Germinal center (tissue), 1 donor: Measurements from ENCODE around the gene RRP1.
A peak's percentile ranks its signal among the peaks of the same experiment; 100 is the strongest.

Experiments used
- DNase-seq: peaks from one replicate; pipeline ENCODE4 v3.0.0; 2012; ENCODE audit warnings: mixed read lengths, low spot score

The RRP1 gene

DNA sequence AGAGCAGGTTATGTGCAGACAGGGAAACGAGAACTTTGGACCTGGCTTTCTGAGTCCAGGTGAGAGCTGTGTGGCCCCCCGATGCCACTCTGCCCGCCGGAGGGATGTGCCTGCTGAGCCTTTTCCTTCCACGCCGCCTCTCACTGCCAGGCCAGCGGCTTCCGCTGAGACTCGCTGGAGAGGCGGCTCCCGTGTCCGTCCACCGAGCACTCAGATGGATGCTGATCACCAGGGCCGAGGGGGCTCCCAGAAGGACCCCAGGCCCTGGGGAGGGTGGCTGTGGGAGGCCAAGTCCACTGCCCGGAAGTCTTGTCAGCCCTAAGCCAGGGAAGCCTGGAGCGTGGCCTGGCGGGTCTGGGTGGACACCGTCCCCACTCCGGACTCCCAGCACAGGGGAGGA is 29.7 kb upstream of the RRP1 start:
- no peak for DNase-seq

DNA sequence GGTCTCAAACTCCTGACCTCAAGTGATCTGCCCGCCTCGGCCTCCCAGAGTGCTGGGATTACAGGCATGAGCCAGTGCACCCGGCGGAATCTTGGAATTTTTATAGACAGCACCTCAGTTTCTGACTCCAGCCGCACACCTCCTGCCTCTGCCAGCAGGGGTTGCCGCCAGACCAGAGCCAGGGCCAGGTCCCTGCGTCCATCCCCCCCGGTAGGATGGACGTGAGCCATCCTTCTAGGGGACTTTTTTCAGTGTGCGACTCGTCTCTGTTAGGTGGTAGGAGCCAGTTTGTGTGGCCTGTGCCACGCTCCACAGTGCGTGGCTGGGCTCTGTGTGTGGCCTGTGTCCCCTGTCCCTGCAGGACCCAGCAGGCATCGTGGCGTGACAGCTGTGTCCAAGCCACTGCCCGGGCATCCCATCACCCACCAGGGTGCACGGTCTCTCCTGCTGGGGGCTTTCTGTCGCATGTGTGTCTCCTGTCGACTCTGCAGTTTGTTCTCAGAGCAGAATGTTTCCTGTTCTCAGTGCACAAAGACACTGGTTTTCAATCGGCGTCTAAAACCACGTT is 28.9 kb upstream of the RRP1 start:
- DNase-seq, result no peak

DNA sequence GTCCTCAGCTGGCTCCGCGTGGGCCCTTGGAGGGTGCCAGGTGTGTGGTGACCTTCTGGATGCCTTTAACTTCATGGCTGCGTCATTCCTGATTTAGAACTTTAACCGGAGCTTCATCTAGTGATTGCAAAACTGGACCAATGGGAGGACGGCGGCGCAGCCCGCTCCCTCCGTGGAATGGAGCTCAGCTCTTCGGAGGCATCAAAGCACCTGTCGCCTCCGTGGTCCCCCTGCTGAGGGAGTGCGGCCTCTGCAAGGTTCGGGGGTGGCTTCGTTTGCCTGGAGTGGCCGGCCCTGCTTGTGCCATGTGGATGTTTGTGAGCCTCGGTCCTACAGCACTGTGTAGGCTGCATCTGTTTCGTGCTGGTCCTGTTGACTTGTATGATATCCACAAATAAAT is 27.5 kb upstream of the RRP1 start:
- no peak for DNase-seq

DNA sequence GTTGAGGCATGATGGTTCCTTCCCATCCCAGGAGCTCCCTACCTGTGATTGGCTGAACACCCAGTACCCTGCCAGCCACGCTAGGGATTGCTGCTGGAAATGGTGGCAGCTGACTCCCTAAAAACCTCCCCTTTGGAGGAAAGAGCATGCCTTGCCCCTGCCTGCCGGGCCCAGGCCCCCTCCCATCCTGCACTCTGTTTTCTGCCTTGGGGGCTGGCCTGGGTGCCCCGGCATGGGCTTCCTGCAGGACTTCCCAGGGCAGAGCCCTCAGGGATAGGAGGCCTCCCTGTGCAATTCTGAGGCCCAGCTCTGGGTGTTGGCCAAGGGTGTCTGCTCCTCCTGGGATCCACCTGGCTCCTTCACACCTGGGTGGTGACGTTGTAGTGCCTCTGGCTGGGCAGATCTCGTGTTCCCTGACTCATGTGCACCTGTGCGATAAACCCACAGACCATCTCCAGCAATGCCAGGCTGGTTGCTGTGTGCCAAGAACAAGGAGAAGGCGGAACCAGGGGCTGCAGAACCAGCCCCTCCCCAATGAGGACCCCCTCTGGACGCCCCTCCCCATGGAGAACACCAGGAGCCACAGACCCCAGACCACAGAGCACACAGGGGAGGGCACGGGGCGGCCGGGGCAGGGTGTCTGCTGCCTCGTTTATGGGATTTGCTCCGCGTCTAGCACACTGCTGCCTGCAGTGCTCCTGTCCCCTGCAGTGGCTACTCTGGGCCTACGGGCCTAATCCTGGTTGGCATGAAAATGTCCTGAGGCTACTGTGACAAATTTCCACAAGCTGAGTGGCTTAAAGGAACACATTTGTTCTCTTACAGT is 26.9 kb upstream of the RRP1 start:
- DNase-seq, result no peak

DNA sequence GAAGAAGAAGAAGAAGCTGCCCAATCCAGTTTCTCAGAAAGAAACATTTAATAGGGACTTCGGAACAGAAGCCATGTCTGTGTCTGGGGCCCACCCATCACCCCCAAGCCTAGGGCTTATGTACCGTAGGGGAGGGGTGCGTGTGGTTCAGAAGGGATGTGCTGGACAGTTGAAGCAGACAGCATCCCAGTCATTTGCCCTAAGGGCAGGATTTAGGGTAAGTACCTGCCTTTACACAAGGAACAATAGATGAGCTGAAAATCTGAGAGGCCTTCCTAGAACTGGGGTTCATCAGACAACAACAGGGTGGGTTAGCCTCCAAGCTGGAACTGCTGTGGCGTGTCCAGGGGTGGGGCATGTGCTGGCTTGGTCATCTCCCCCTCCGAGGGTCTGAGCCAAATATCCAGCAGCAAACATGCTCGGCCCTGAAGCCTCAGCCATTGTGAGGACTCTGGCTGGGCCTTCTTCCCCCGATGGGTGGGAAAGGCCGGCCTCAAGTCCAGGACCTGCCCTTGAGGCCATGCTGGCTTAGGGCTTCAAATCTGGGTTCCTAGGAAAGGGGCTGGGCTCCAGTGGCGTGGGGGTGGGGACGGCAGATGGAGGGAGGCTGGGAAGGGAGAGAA is 25.4 kb upstream of the RRP1 start:
- no peak for DNase-seq

DNA sequence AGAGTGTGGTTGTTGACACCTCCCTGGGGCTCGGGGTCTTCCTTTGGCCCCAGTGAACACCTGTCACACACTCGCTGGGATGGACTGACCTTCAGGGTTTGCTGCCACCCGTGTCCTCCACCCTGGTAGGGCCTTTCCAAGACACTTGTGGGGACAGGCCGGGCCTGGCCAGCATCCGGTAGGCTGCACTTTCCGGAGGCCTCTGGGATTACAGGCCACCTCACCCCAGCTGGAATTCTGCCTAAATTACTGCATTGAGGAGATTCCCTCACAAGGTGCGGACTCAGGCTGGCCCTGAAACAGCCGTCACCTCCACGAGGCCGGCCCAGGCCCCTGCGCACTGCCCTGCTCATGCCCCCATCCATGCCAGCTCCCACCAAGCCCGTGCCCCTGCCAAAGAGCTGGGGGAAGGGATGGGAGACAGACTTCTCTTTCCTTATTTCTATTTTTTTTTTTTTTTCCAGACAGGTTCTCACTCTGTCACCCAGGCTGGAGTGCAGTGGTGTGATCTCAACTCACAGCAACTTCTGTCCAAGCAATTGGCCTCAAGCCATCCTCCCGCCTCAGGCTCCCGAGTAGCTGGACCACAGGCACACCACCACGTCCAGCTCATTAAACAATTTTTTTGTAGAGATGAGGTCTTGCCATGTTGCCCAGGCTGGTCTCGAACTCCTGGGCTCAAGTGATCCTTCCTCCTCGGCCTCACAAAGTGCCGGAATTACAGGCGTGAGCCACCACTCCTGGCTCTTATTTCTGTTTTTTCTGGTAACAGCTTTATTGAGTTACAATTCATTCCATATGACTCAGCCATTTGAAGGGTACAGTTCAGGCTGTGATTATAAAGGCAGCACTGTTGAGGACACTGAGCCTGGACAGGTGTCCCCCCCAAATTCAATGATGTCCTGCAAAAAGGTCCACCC is 24.5 kb upstream of the RRP1 start:
- DNase-seq, result no peak

DNA sequence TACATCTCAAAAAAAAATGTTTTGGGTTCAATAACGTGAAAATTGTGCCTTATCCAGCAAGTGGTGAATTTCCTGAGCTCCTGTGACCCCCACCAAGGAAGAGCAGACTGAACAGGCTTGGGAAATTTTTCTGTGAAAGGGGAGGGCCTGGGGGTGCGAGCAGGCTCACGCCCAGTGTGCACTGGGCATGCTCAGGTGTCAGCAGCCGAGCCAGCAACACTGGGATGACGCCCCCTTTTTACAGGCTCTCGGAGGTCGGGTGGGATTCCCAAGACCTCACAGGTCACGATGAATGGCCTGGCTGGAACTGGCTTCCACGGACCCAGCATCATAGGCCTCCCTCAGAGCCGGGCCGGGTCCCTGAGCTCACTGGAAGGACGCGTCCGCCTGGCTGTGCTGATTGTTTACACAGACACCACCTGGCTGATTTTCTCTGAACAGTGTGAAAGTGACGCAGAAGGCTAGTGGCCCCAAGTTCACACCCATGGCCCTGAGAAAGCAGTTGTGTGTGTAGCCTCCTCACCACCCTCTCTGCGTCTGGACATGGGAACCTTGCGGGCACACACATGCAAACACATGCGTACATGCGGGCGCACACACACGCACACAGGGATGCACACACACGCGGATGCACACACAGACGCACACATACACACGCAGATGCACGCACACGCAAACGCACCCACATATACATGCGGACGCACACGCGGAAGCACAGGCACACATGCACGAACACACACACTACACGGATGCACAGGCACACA is 22.5 kb upstream of the RRP1 start:
- no peak for DNase-seq

DNA sequence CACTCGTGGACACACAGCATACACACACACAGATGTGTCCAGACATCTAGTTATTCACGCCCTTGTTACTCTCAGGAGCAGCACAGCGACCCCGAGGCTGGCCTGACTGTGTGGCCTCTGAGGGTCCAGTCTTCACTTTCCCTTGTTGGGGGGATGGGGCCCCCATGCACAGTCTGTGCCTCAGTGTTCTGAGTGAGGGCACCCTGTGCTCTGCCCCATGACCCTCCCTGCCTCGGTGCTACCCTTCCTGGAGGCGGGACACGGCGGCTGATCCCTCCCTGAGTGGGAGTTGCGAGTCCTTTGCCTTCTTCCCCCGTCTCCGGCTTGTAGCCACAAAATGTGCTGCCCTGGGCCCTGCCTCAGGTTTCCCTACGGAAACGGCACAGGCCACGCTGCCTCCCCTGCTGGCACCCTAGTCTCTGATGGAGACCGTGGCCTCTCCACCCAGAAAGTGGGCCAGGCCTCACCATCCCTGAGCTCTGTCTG is 21.8 kb upstream of the RRP1 start:
- DNase-seq, result no peak

DNA sequence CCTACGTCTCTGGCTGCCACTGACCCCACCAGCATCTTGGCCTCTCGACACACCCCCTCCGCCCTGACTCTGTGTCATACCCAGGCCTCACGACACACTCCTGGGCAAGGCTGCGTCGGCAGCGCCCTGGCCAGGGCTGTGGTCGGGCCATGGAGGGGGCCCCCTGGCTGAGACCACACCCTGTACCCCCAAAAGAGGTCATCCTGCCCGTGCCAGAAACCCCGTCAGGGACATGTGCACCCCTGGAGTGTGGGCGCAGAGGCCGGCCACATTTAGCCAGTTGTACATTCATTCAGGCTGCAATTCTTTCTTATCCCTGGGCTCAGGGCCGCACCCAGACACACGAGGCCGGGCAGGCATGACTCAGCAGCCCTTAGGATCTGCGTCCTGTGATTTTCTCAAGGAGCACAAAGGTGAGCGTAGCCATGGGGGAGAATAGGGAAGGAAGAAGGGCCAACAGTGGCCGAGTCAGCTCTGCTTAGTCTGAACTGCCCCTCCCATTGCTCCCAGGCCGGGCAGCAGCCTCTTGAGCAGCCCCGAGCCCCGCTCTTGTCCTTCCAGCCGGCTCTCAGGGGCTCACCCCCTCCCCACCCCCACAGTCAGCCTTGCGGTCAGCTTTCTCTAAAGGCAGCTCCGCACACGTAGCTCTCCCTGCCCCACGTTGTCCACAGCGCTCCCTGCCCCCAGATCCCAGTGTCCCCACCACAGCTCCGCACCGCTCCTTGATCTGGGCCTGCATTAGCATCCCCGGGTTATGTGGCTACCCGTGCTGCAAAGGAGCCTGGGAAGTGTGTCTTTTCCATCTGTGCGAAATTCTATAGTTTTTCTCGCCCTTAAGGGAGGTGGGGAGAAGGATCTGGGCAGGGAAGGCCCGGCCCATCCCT is 21.2 kb upstream of the RRP1 start:
- DNase-seq, result no peak

DNA sequence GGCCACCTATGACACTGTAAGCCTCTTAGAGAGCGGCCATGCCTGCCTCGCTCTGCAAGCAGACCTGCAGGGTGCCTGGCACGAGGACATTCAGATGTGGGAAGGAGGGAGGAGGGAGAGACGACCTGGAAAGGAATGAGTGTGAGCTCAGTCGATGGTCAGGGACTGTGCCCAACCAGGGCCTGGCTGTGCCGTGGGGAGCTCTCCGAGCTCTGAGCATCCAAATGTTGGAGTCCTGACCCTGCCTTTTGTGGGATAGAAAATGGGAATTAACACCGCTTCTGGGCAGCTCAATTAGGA is 20.6 kb upstream of the RRP1 start:
- DNase-seq, result no peak

DNA sequence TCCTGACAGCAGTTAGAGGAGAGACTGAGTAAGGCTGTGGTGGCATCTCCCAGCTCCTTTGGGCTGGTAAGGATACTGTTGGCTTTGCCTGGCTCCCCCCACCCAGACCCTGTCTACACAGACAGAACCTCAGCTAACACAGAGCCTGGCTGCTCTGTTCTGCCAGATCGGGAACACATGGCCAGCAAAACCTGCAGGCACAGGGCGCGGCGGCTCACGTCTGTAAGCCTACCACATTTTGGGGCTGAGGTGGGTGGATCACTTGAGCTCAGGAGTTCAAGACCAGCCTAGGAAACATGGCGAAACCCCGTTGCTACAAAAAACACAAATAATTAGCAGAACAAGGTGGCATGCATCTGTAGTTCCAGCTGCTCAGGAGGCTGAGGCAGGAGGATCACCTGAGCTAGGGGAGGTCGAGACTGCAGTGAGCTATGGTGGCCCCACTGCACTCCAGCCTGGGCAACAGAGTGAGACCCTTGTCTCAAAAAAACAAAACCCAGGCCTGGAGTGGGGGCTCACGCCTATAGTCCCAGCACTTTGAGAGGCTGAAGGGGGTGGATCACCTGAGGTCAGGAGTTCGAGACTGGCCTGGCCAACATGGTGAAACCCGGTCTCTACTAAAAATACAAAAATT is 19.9 kb upstream of the RRP1 start:
- DNase-seq, result no peak

DNA sequence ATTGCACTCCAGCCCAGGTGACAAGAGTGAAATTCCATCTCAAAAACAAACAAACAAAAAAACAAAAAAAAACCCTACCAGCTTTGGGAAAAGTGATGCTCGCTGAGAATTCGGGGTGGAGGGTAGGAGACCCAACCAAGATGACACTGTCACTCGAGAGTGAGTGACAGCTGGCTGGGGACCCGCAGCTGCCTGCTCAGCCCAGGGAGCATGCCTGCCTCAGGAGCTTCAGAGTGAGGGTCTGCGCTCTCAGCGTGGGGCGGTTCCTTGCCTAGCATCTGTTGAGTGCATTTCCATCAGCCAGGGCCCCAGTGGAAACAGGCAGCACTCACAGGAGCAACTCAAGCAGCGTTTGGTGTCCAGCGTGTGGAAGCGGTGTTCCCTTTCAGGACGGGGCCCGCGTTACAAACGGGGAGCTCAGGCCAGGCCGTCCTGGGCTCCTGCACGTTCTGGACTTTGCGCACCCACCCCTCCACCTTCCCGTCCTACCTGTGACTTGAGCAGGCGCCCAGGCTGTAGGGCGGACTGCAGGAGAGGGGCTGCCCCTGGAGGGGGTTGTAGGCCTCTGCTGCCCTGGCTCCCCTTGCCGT is 19.2 kb upstream of the RRP1 start:
- DNase-seq, result no peak

DNA sequence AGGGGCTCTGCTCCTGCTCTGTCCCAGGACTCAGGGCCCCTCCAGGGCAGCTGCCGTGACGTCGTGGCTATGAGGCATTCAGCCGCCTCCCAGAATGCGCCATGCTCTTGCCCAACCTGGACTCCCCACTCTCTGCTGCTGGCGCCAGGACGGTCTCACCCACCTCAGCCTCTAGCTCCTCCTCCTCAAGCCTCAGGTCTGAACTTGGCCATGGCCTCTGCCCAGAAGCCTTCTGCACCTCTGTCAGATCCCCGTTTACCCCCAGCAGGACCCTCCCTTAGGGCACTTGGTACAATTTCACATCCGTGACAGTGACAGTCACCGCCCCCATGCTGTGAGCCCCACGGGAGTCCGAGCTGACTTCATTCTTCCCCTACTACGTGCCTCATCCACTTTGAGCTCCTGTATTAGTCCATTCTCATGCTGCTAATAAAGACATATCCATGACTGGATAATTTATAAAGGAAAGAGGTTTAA is 18.1 kb upstream of the RRP1 start:
- no peak for DNase-seq

DNA sequence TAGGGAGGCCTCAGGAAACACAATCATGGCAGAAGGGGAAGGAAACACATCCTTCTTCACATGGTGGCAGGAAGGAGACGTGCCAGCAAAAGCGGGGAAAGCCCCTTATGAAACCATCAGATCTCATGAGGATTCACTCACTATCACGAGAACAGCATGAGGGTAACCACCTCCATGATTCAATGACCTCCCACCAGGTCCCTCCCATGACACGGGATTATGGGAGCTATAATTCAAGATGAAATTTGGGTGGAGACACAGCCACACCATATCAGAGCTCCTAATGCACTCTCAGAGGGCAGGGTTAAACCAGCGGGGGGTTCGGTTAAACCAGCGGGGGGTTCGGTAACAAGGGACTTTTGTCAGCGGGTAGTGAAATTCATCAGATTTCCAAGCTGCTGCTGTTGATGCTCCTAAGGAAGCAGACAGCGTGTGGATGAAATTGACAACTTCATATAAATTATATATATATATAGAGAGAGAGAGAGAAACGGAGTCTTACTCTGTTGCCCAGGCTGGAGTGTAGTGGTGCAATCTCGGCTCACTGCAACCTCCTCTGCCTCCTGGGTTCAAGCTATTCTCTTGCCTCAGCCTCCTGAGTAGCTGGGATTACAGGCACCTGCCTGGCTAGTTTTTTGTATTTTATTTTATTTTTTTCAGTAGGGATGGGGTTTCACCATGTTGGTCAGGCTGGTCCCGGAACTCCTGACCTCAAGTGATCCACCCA is 17.5 kb upstream of the RRP1 start:
- DNase-seq, result no peak

DNA sequence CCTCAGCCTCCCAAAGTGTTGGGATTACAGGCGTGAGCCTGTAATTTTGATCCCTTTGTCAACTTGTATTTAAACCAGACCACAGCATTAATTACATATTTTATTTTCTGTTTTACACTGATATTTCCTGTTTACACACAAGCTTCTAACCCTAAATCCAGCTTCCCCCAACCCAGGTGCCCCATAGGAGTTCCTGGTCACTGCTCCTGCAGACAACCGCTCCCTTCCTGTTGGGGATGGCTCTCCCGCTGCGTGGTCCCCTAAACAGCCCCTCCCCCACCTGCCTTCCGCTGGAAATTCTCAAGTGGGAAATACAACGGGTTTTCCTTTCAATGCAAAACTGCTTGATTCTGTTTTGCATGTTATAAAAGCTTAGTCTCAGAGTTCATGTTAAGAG is 17.0 kb upstream of the RRP1 start:
- DNase-seq, result no peak

DNA sequence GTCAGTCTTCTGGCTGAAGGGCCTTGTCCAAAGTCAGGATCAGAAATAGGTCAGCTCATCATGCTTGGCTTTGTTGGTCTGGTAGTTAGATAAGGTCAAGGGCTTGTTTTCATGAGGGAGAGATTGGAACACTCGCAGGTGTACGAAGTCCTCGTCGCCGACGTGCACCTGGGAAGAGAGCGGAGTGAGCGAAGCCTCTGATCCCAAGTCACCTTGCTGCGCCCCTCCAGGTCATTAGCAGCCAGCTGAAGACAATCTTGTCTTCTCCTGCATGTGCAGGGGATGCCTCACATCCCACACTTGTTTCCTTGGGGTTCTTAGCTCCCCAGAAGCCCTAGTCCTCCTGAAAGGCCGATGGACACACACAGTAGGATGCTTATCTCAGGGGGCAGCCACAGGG is 15.2 kb upstream of the RRP1 start:
- no peak for DNase-seq

DNA sequence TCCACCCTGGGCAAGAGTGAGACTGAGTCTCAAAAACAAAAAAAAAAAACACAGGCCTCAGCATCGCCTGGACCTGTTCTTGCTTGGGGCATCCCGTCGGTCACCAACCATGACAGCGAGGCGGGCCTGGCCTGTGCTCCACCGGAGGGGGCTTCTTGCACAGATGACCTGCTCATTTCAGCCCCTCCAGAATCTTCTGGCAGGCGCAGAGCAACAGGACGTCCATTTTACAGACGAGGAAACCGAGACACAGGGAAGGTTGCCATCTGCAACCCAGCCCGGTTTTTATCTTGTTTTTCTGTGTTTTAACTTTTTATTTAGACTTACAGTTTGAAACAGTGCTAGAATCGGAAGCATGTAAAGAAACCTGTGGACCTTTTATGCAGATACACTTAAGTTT is 14.2 kb upstream of the RRP1 start:
- no peak for DNase-seq

DNA sequence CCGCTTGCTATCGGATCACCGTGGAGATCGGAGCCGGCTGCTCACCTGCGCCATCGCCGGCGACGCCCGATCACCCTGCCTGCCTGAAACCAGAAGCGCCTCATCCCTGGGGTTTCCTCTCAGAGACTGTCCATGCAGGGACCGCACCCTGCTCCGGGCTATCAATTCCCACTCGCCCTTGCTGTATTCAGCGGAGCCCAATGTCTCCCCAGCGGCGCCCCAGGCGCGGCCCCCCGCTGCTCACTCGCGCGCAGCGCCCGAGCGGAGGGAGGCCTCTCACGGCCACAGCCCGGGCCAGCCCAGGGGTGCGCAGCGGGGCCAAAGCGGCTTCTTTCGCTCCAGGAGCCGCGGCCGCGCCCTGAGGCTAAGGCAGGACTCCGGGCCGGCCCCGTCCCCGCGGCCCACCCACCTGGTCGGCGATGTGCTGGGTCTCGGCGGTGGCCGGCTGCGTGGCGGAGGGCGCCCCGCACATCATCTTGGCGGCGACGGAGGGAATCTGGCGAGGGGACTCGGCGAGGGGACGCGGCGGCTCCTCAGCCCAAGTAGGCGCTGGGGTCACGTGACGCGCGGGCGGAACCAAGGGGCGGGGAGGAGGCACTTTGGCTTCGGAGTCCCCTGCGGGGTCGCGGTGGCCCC is 13.5 kb upstream of the RRP1 start, which contains the start of gene CSTB:
Gene CSTB, minus strand, starts transcription at position 514 of the 636 bp plus-strand sequence. Its CDS starts 39 bp downstream, at position 475.
- peak; percentile 80 for DNase-seq
